ENCODE measurements around the gene PLXNC1.

PLXNC1 gene

DNA sequence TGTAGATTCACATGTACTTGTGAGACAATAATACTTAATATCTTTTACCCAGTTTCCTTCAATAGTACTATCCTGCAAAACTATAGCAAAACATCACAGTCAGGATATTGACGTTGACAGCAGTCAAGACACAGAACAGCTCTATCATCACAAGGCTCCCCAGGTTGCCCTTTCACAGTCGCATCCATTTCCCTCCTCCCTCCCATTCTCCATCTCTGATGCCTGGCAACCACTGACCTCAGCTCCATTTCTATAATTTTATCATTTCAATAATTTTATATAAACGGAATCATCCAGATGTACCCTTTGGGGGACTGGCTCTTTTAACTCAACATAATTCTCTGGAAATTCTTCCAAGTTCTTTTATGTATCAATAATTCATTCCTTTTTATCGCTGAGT lies 81.5 kb downstream of the PLXNC1 start:
- TF ChIP-seq ZFX (IDR thresholded peaks at IDR 0.05): no peak
- TF ChIP-seq, protein P1, sequence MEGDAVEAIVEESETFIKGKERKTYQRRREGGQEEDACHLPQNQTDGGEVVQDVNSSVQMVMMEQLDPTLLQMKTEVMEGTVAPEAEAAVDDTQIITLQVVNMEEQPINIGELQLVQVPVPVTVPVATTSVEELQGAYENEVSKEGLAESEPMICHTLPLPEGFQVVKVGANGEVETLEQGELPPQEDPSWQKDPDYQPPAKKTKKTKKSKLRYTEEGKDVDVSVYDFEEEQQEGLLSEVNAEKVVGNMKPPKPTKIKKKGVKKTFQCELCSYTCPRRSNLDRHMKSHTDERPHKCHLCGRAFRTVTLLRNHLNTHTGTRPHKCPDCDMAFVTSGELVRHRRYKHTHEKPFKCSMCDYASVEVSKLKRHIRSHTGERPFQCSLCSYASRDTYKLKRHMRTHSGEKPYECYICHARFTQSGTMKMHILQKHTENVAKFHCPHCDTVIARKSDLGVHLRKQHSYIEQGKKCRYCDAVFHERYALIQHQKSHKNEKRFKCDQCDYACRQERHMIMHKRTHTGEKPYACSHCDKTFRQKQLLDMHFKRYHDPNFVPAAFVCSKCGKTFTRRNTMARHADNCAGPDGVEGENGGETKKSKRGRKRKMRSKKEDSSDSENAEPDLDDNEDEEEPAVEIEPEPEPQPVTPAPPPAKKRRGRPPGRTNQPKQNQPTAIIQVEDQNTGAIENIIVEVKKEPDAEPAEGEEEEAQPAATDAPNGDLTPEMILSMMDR (conservative IDR thresholded peaks at IDR 0.05): no peak
- H3K27ac ChIP-seq: no peak overlapping the region

DNA sequence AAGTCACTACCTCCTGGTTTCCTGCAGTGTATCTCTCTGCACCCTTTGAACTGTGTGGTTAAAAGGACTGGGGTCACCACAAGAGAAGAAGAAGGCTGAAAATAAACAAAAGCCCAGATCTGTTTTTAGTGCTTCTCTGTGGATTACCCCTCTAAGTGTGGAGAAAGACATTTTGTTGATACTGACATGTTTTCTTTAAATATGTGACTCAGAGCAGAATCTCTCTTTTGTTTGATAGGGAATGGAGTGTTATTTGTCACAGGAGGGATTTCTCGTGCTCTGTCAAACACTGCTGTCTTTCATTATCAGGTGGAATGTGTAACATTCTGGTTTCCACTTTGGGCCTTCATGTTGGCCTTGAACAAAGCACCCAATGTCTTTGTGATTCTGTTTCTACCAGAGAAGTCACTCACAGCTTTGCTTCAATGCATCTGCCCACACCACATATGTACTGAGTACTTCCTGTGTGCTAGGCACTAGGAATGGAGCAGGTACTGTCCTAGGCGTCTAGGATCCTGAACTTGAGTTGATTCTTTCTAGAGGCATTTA lies 82.1 kb downstream of the PLXNC1 start:
- no peak overlapping the region for H3K27ac ChIP-seq
- TF ChIP-seq, protein P1 (conservative IDR thresholded peaks at IDR 0.05): no peak
- no peak for TF ChIP-seq ZFX (IDR thresholded peaks at IDR 0.05)

DNA sequence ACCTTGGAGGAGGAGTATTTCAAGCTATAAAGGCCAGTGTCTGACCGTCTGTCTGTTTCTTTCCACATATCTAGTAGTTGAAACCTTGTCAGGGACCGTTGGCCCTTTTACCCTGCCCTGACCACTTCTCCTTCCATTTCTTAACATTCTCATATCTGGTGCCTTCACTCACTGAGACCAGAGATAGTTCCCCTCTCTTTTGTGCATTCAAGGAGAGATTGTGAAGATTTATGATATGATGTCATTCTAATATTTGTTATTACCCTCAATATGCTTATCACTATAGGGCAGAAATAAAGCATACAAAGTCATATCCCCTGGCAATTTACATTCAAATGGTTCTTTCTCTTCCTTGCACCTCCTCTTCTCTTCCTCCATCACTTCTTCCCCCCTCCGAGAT lies 83.3 kb downstream of the PLXNC1 start:
- TF ChIP-seq, protein P1 (conservative IDR thresholded peaks at IDR 0.05): no peak
- no peak for TF ChIP-seq ZFX (IDR thresholded peaks at IDR 0.05)
- H3K27ac ChIP-seq: no peak overlapping the region

DNA sequence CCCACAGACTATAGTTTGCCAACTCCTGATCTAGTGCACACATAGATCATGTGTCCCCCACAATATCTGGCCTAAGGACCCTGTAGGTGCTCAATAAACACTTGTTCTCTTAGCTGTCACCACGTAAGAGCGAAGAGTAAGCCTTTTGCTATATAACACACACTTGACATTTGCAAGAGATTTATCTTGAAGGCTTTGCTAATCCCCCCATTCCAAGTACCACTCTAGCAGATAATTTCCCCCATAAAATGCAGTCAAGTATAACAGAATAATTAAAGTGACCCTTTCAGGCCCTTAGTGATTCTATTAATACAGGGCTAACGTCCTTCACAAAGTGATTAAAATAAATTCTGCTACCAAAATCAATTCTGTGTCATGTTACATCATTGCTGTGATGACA lies 87.5 kb downstream of the PLXNC1 start:
- TF ChIP-seq, protein P1 (conservative IDR thresholded peaks at IDR 0.05): no peak
- no peak for TF ChIP-seq ZFX (IDR thresholded peaks at IDR 0.05)
- H3K27ac ChIP-seq: no peak overlapping the region

DNA sequence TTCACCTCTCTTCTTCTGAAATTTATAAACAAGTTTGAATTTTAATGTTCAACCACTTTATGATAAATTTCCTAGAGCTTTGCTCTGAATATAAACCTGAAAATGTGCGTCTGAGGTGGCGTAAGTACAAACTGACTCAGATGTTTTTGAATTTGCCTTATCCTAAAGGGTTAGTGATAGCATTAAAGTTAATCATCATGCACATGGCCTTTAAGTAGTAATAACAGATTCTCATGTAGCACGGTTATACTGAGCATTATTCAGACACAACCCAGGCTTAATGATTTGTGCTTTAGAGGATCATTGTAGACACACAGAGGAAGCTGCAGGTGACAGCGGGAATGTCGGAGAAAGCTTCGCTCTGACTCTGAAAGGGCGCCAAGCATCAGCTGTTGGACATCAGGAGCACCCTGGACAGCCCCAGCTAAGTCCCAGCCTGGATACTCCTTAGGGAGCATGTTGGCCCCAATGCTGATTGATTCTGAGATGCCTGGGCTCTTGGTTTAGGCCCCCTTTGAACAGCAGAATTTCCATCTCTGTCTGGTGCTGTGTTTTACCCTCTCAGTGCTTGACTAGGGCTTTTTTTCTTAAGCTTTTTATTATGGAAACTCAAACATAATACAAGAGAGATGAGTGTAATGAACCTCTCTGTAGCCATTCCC lies 91.1 kb downstream of the PLXNC1 start:
- H3K27ac ChIP-seq: no peak overlapping the region
- TF ChIP-seq, protein P1 (conservative IDR thresholded peaks at IDR 0.05): no peak
- no peak for TF ChIP-seq ZFX (IDR thresholded peaks at IDR 0.05)

DNA sequence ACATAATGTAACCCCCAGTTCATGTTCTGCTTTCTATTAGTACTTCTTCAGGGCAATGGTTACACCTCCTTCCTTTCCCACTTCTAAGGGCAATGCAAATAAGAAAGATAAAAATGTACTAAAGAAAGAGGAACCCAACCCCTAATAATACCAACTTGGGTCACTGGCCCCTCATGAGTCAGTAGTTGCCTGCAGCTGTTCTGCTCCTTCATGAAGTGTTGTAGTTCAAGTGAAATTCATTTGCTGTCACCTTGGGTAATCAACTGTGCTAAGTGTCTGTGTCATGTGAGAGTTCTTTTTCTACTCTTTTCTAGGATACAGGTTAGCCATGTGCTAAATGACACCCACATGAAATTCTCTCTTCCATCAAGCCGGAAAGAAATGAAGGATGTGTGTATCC lies 91.8 kb downstream of the PLXNC1 start:
- no peak overlapping the region for H3K27ac ChIP-seq
- TF ChIP-seq ZFX (IDR thresholded peaks at IDR 0.05): no peak
- TF ChIP-seq, protein P1 (conservative IDR thresholded peaks at IDR 0.05): no peak

DNA sequence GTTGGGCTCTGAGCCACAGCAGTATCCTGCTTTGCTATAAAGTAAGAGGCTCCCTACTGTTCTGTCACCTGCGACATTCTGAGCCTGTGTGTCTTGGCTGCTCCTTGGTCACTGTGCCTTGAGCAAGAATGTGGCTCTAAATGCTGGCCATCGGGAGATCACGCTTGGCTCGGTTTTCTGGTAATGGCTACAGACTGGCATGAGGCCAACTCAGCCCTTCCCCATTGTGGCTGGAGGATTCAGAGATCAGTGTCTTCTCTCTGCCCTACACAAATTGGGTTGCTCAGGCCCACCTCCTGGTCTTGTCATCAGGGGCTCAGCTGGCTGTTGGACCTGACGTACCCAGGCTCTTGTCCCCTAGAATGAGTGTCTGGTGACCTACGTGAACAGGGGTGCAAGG lies 94.5 kb downstream of the PLXNC1 start:
- TF ChIP-seq, protein P1 (conservative IDR thresholded peaks at IDR 0.05): no peak
- TF ChIP-seq ZFX (IDR thresholded peaks at IDR 0.05): no peak
- no peak overlapping the region for H3K27ac ChIP-seq
